ENCODE results near the gene OR4D1.

OR4D1 gene

DNA sequence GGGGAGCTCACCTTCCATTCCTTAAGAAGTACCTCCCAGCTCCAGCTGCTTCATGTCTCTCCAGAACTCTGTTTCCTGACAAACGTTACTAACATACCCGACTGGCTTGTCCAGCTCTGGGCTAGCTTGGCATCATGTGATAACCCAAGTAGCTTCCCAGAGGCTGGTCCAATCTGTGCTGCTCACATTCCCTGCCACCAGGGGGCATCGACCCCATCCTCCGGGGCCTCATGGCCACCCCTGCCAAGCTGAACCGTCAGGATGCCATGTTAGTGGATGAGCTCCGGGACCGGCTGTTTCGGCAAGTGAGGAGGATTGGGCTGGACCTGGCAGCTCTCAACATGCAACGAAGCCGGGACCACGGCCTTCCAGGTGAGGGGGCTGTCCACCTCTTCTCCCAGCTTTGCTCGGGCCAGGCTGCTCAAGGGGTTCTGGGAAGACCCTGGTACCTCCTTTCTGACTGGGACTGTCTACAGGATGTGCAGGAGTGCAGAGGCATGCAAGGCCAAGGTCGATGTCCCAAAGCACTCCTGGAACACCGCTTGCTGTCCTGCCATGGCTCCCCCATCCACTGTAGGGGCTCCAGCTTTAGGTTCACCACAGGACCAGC, 51.9 kb downstream of the OR4D1 start:
- ATAC-seq (ENCODE audit: insufficient read depth, low read depth) = peak; percentile 94
- H2AFZ ChIP-seq (ENCODE audit: low read depth, low read length) = no peak overlapping the region
- no peaks in the 10 kb centered on the region for H3K9me3 ChIP-seq (ENCODE audit: insufficient read depth, low read length, severe bottlenecking)
- H3K27ac ChIP-seq (ENCODE audit: low read length) = no peak overlapping the region
- no peak overlapping the region for H3K4me3 ChIP-seq (ENCODE audit: low read depth in 1 of 2, low read length in 2 of 2)
- TF ChIP-seq EZH2 (IDR thresholded peaks at IDR 0.05; ENCODE audit: borderline replicate concordance, low read depth, low read length, severe bottlenecking) = no peak
- TF ChIP-seq, protein P1, sequence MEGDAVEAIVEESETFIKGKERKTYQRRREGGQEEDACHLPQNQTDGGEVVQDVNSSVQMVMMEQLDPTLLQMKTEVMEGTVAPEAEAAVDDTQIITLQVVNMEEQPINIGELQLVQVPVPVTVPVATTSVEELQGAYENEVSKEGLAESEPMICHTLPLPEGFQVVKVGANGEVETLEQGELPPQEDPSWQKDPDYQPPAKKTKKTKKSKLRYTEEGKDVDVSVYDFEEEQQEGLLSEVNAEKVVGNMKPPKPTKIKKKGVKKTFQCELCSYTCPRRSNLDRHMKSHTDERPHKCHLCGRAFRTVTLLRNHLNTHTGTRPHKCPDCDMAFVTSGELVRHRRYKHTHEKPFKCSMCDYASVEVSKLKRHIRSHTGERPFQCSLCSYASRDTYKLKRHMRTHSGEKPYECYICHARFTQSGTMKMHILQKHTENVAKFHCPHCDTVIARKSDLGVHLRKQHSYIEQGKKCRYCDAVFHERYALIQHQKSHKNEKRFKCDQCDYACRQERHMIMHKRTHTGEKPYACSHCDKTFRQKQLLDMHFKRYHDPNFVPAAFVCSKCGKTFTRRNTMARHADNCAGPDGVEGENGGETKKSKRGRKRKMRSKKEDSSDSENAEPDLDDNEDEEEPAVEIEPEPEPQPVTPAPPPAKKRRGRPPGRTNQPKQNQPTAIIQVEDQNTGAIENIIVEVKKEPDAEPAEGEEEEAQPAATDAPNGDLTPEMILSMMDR (IDR thresholded peaks at IDR 0.05; ENCODE audit: borderline replicate concordance, extremely low read depth, low read length, poor library complexity, severe bottlenecking) = peak; percentile 83
- H3K4me2 ChIP-seq (ENCODE audit: insufficient read depth, low read length) = no peak overlapping the region
- peak; percentile 63 for DNase-seq
- no peaks in the 10 kb centered on the region for H3K4me1 ChIP-seq (ENCODE audit: insufficient read depth, low read length)
- H4K20me1 ChIP-seq (ENCODE audit: insufficient read depth, low read length) = no peaks in the 10 kb centered on the region
- no peaks in the 10 kb centered on the region for H3K36me3 ChIP-seq (ENCODE audit: insufficient read depth, low read length)
- H3K27me3 ChIP-seq (ENCODE audit: insufficient read depth, low read length, poor library complexity) = no peaks in the 10 kb centered on the region
- no peaks in the 10 kb centered on the region for H3K79me2 ChIP-seq (ENCODE audit: insufficient read depth, low read length)
- H3K9ac ChIP-seq (ENCODE audit: low read depth, low read length) = no peak overlapping the region

DNA sequence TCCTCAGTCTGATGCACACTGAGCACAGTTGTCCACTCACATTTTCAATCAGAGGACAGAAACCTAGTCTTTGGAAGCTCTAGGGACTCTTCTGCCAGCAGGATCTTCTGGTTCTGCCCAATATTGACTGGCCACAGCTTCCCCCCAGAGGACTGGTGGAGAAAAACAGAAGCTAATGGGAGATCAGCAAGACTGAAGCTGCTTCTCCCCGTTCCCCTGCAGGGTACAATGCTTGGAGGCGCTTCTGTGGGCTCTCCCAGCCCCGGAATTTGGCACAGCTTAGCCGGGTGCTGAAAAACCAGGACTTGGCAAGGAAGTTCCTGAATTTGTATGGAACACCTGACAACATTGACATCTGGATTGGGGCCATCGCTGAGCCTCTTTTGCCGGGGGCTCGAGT, 54.7 kb downstream of the OR4D1 start:
- Histone ChIP-seq H3K27ac (ENCODE audit: low read length) (no peak overlapping the region), H2AFZ (ENCODE audit: low read depth, low read length) (no peak overlapping the region), H3K36me3 (ENCODE audit: insufficient read depth, low read length) (peaks cover 7% of the 10 kb centered on the region; the same call in 1 of the 2 replicates), H3K4me2 (ENCODE audit: insufficient read depth, low read length) (no peak overlapping the region), H3K79me2 (ENCODE audit: insufficient read depth, low read length) (no peaks in the 10 kb centered on the region), H3K9ac (ENCODE audit: low read depth, low read length) (no peak overlapping the region), H3K4me3 (ENCODE audit: low read depth in 1 of 2, low read length in 2 of 2) (no peak overlapping the region), H3K27me3 (ENCODE audit: insufficient read depth, low read length, poor library complexity) (no peaks in the 10 kb centered on the region), H3K4me1 (ENCODE audit: insufficient read depth, low read length) (no peaks in the 10 kb centered on the region), H3K9me3 (ENCODE audit: insufficient read depth, low read length, severe bottlenecking) (no peaks in the 10 kb centered on the region), H4K20me1 (ENCODE audit: insufficient read depth, low read length) (no peaks in the 10 kb centered on the region)
- TF ChIP-seq, protein P1 (IDR thresholded peaks at IDR 0.05; ENCODE audit: borderline replicate concordance, extremely low read depth, low read length, poor library complexity, severe bottlenecking) = no peak
- no peak for TF ChIP-seq EZH2 (IDR thresholded peaks at IDR 0.05; ENCODE audit: borderline replicate concordance, low read depth, low read length, severe bottlenecking)
- DNase-seq (no peak), ATAC-seq (ENCODE audit: insufficient read depth, low read depth) (no peak)

DNA sequence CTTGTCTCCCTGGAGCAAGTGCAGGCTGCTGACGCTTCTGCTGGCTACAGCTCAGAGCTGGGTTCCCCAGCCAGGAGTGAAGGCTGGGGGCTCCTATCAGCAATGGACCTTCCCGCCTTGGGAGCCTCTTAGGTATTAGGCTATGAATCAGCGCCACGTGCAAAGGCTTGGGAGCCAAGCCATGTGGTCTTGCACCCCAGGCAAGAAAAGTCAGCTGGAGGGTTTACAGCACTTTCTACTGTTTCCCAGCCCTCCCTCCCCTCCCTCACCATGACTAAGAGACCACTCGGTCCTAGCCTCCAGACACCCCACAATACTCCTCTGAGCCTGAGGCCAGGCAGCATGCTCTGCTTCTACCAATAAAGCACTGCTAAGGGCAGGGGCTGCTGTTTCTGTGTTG, 56.6 kb downstream of the OR4D1 start:
- no peak overlapping the region for H2AFZ ChIP-seq (ENCODE audit: low read depth, low read length)
- DNase-seq = no peak
- H3K27ac ChIP-seq (ENCODE audit: low read length) = no peak overlapping the region

More for the DNA sequence above, 56.6 kb downstream of the OR4D1 start:
- Histone ChIP-seq H3K9ac (ENCODE audit: low read depth, low read length) (no peak overlapping the region), H3K4me3 (ENCODE audit: low read depth in 1 of 2, low read length in 2 of 2) (no peak overlapping the region), H3K4me1 (ENCODE audit: insufficient read depth, low read length) (no peaks in the 10 kb centered on the region), H4K20me1 (ENCODE audit: insufficient read depth, low read length) (no peaks in the 10 kb centered on the region), H3K79me2 (ENCODE audit: insufficient read depth, low read length) (no peaks in the 10 kb centered on the region), H3K27me3 (ENCODE audit: insufficient read depth, low read length, poor library complexity) (no peaks in the 10 kb centered on the region), H3K9me3 (ENCODE audit: insufficient read depth, low read length, severe bottlenecking) (no peaks in the 10 kb centered on the region), H3K4me2 (ENCODE audit: insufficient read depth, low read length) (no peak overlapping the region), H3K36me3 (ENCODE audit: insufficient read depth, low read length) (peaks cover 18% of the 10 kb centered on the region; the same call in 1 of the 2 replicates)
- no peak for TF ChIP-seq EZH2 (IDR thresholded peaks at IDR 0.05; ENCODE audit: borderline replicate concordance, low read depth, low read length, severe bottlenecking)
- TF ChIP-seq, protein P1 (IDR thresholded peaks at IDR 0.05; ENCODE audit: borderline replicate concordance, extremely low read depth, low read length, poor library complexity, severe bottlenecking) = no peak
- no peak for ATAC-seq (ENCODE audit: insufficient read depth, low read depth)
